ENCODE data around the gene AIG1. TPM values are rescaled to one million over a fixed set of nuclear protein-coding genes. Genes with fewer than 3 reads are reported as not detected.

The AIG1 gene
- total and polyA plus RNA-seq, 2 donors = 9.1 to 16.5 TPM

DNA sequence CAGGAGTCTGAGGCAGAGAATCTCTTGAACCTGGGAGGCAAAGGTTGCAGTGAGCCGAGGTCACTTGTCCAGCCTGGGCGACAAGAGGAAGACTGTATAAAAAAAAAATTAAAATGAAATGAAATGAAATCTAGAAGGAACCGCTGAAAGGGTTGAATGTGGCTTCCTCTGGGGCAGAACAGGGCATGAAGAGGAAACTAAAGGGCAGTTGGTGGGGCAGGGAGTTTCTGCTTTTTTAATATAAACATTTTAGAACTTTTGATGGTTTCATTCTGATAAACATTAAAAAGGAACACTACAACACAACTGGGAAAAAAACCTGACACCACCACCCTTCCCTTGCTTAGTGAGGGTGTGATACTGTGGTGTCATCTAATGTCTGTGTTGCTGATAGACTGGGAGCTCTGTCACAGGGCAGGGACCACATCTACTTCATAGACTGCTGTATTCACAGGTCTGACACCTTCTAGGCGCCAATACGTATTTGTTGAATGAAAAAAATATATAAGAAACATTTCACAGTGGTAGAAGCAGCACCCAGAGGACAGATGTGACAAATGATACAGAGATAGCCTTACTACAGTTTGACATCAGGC, 260.9 kb downstream of the AIG1 start:
- no peaks in the 10 kb centered on the region for H3K27me3 ChIP-seq (ENCODE audit: control insufficient read depth in 2 of 2, insufficient read depth in 1 of 2, low read length in 1 of 2)
- no peaks in the 10 kb centered on the region for H3K36me3 ChIP-seq (ENCODE audit: control insufficient read depth in 2 of 2, insufficient read depth in 2 of 2, low read length in 1 of 2)
- no peak overlapping the region for H3K27ac ChIP-seq (ENCODE audit: low read depth in 1 of 2, low read length in 1 of 2)
- no peaks in the 10 kb centered on the region for H3K9me3 ChIP-seq (ENCODE audit: control insufficient read depth in 2 of 2, insufficient read depth in 1 of 2, low read length in 1 of 2)
- WGBS = 78% methylated on average over 5 of the region's 5 CpGs
- DNase-seq (ENCODE audit: low read depth in 6 of 9, low spot score in 9 of 9) = no peak
- no peak overlapping the region for H3K4me3 ChIP-seq (ENCODE audit: low read length in 2 of 2)
- no peaks in the 10 kb centered on the region for H3K4me1 ChIP-seq (ENCODE audit: control insufficient read depth in 2 of 2, insufficient read depth in 2 of 2, low read length in 2 of 2)

DNA sequence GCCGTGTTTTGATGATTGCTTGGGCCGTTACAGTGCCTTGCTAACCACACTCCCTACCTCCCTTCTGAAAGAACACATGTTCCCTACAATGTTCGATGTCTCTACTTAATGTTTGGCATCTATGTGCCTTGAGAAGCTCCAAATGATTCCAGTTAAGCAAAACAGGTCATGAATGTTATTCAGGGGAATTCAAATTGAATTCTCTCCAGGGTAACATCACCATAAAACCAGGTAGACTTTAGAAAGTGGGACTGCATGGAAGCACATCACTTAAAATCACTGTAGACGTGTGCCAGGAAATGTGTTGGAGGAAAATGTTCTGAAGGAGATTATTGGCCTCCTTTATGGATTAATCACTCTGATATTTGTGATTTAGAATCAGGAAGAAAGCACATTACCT, 261.7 kb downstream of the AIG1 start:
- H3K4me3 ChIP-seq (ENCODE audit: low read length in 2 of 2) = no peak overlapping the region
- no peak for DNase-seq (ENCODE audit: low read depth in 6 of 9, low spot score in 9 of 9)
- no peaks in the 10 kb centered on the region for H3K27me3 ChIP-seq (ENCODE audit: control insufficient read depth in 2 of 2, insufficient read depth in 1 of 2, low read length in 1 of 2)
- H3K9me3 ChIP-seq (ENCODE audit: control insufficient read depth in 2 of 2, insufficient read depth in 1 of 2, low read length in 1 of 2) = no peaks in the 10 kb centered on the region
- H3K4me1 ChIP-seq (ENCODE audit: control insufficient read depth in 2 of 2, insufficient read depth in 2 of 2, low read length in 2 of 2) = no peaks in the 10 kb centered on the region
- 87% methylated on average over 4 of the region's 4 CpGs for WGBS
- no peaks in the 10 kb centered on the region for H3K36me3 ChIP-seq (ENCODE audit: control insufficient read depth in 2 of 2, insufficient read depth in 2 of 2, low read length in 1 of 2)
- H3K27ac ChIP-seq (ENCODE audit: low read depth in 1 of 2, low read length in 1 of 2) = no peak overlapping the region

- Histone ChIP-seq H3K9me3 (ENCODE audit: control insufficient read depth in 2 of 2, insufficient read depth in 1 of 2, low read length in 1 of 2) (no peaks in the 10 kb centered on the region), H3K4me1 (ENCODE audit: control insufficient read depth in 2 of 2, insufficient read depth in 2 of 2, low read length in 2 of 2) (no peaks in the 10 kb centered on the region), H3K4me3 (ENCODE audit: low read length in 2 of 2) (no peak overlapping the region), H3K36me3 (ENCODE audit: control insufficient read depth in 2 of 2, insufficient read depth in 2 of 2, low read length in 1 of 2) (no peaks in the 10 kb centered on the region), H3K27ac (ENCODE audit: low read depth in 1 of 2, low read length in 1 of 2) (no peak overlapping the region), H3K27me3 (ENCODE audit: control insufficient read depth in 2 of 2, insufficient read depth in 1 of 2, low read length in 1 of 2) (no peaks in the 10 kb centered on the region)
- WGBS = 66% methylated on average over 3 of the region's 3 CpGs
- no peak for DNase-seq (ENCODE audit: low read depth in 6 of 9, low spot score in 9 of 9)
Observed at GRCh38 chr6:143323729-143324470, 263.2 kb downstream of the AIG1 start.

DNA sequence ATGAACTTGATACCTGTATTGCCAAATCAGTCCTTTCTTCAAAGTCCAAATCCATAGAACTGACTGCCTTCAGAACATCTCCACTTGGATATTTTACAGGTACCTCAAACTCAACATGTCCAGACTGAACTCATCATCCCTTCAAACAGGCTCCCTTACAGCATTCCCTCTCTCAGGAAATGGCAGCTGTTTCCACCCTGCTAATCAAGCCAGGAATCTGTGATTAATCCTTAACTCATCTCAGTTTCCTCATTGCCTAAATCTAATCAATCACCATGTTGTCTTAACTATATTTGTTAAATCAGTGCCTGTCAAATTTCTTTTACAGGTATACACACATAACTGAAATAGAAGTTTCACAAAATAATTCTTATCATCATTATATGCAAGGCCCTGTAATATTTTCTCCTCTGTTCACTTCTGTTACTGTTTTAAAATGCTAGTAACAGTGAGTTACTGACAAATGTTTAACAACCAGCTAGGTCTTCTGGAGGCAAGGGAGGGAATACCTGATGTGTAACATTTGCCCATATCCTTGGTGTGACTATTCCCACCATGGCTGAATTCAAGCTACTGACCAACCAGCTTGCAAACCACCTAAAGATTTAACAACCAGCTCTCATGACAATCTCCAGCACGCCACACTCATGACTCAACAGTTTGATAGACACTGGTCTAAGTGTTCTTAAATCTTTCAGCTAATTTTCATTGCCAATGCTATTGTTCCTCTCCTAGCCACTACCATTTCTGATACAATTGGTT, 264.9 kb downstream of the AIG1 start:
- Histone ChIP-seq H3K27ac (ENCODE audit: low read depth in 1 of 2, low read length in 1 of 2) (no peak overlapping the region), H3K4me3 (ENCODE audit: low read length in 2 of 2) (no peak overlapping the region), H3K36me3 (ENCODE audit: control insufficient read depth in 2 of 2, insufficient read depth in 2 of 2, low read length in 1 of 2) (no peaks in the 10 kb centered on the region), H3K4me1 (ENCODE audit: control insufficient read depth in 2 of 2, insufficient read depth in 2 of 2, low read length in 2 of 2) (no peaks in the 10 kb centered on the region), H3K9me3 (ENCODE audit: control insufficient read depth in 2 of 2, insufficient read depth in 1 of 2, low read length in 1 of 2) (no peaks in the 10 kb centered on the region), H3K27me3 (ENCODE audit: control insufficient read depth in 2 of 2, insufficient read depth in 1 of 2, low read length in 1 of 2) (no peaks in the 10 kb centered on the region)
- DNase-seq (ENCODE audit: low read depth in 6 of 9, low spot score in 9 of 9) = no peak
- 88% methylated on average over 1 of the region's 1 CpG for WGBS

DNA sequence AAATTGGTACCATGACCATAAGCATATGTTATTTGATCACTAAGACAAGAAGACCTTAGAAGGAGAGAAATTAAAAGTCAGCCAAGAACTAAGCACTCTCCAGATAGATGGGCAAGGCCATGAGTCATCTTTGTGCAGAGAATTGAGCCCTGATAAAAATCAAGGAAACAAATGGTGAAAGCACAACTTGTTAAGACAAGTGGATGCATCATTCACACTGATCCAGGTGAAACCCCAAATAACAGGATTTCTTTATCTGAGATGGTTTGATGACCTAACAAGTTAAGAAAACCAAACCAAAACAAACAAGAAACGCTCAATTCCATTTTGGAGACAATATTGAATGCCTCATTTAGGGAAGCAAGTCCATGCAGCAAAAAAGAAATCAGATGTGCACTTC, 268.2 kb downstream of the AIG1 start:
- no peak for DNase-seq (ENCODE audit: low read depth in 6 of 9, low spot score in 9 of 9)
- Histone ChIP-seq H3K27me3 (ENCODE audit: control insufficient read depth in 2 of 2, insufficient read depth in 1 of 2, low read length in 1 of 2) (no peaks in the 10 kb centered on the region), H3K27ac (ENCODE audit: low read depth in 1 of 2, low read length in 1 of 2) (no peak overlapping the region), H3K36me3 (ENCODE audit: control insufficient read depth in 2 of 2, insufficient read depth in 2 of 2, low read length in 1 of 2) (no peaks in the 10 kb centered on the region), H3K4me1 (ENCODE audit: control insufficient read depth in 2 of 2, insufficient read depth in 2 of 2, low read length in 2 of 2) (no peaks in the 10 kb centered on the region), H3K4me3 (ENCODE audit: low read length in 2 of 2) (no peak overlapping the region), H3K9me3 (ENCODE audit: control insufficient read depth in 2 of 2, insufficient read depth in 1 of 2, low read length in 1 of 2) (no peaks in the 10 kb centered on the region)
- 96% methylated on average over 1 of the region's 1 CpG for WGBS

GRCh38 chr6:143329323-143329722, 268.6 kb downstream of the AIG1 start:
- H3K27me3 ChIP-seq (ENCODE audit: control insufficient read depth in 2 of 2, insufficient read depth in 1 of 2, low read length in 1 of 2) = no peaks in the 10 kb centered on the region
- WGBS = 95% methylated on average over 3 of the region's 3 CpGs
- H3K36me3 ChIP-seq (ENCODE audit: control insufficient read depth in 2 of 2, insufficient read depth in 2 of 2, low read length in 1 of 2) = no peaks in the 10 kb centered on the region
- H3K4me1 ChIP-seq (ENCODE audit: control insufficient read depth in 2 of 2, insufficient read depth in 2 of 2, low read length in 2 of 2) = no peaks in the 10 kb centered on the region
- H3K4me3 ChIP-seq (ENCODE audit: low read length in 2 of 2) = no peak overlapping the region
- H3K27ac ChIP-seq (ENCODE audit: low read depth in 1 of 2, low read length in 1 of 2) = no peak overlapping the region
- no peak for DNase-seq (ENCODE audit: low read depth in 6 of 9, low spot score in 9 of 9)
- H3K9me3 ChIP-seq (ENCODE audit: control insufficient read depth in 2 of 2, insufficient read depth in 1 of 2, low read length in 1 of 2) = no peaks in the 10 kb centered on the region

DNA sequence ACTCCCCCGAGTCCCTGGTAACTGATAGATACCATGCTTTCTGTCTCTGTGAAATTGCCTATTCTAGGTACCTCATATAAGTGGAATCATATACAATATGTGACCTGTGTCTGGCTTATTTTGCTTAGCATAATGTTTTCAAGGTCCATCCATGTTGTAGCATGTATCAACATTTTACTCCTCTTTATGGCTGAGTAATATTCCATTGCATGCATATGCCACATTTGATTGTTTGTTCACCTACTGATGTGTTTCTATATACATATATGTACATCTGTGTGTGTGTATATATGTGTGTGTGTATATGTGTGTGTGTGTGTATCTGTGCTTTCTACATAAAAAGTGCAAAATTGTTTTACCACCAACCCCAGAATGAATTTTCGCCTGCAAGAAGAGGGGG, 270.7 kb downstream of the AIG1 start:
- DNase-seq (ENCODE audit: low read depth in 6 of 9, low spot score in 9 of 9) = no peak
- 97% methylated on average over 2 of the region's 2 CpGs for WGBS
- H3K4me1 ChIP-seq (ENCODE audit: control insufficient read depth in 2 of 2, insufficient read depth in 2 of 2, low read length in 2 of 2) = no peaks in the 10 kb centered on the region
- no peak overlapping the region for H3K4me3 ChIP-seq (ENCODE audit: low read length in 2 of 2)
- no peaks in the 10 kb centered on the region for H3K27me3 ChIP-seq (ENCODE audit: control insufficient read depth in 2 of 2, insufficient read depth in 1 of 2, low read length in 1 of 2)
- H3K9me3 ChIP-seq (ENCODE audit: control insufficient read depth in 2 of 2, insufficient read depth in 1 of 2, low read length in 1 of 2) = no peaks in the 10 kb centered on the region
- no peak overlapping the region for H3K27ac ChIP-seq (ENCODE audit: low read depth in 1 of 2, low read length in 1 of 2)
- no peaks in the 10 kb centered on the region for H3K36me3 ChIP-seq (ENCODE audit: control insufficient read depth in 2 of 2, insufficient read depth in 2 of 2, low read length in 1 of 2)

GRCh38 chr6:143332153-143332845, 271.6 kb downstream of the AIG1 start:
- no peaks in the 10 kb centered on the region for H3K27me3 ChIP-seq (ENCODE audit: control insufficient read depth in 2 of 2, insufficient read depth in 1 of 2, low read length in 1 of 2)
- no peak overlapping the region for H3K27ac ChIP-seq (ENCODE audit: low read depth in 1 of 2, low read length in 1 of 2)
- no peaks in the 10 kb centered on the region for H3K36me3 ChIP-seq (ENCODE audit: control insufficient read depth in 2 of 2, insufficient read depth in 2 of 2, low read length in 1 of 2)
- no peaks in the 10 kb centered on the region for H3K4me1 ChIP-seq (ENCODE audit: control insufficient read depth in 2 of 2, insufficient read depth in 2 of 2, low read length in 2 of 2)
- no peaks in the 10 kb centered on the region for H3K9me3 ChIP-seq (ENCODE audit: control insufficient read depth in 2 of 2, insufficient read depth in 1 of 2, low read length in 1 of 2)
- H3K4me3 ChIP-seq (ENCODE audit: low read length in 2 of 2) = no peak overlapping the region
- no peak for DNase-seq (ENCODE audit: low read depth in 6 of 9, low spot score in 9 of 9)
- 99% methylated on average over 1 of the region's 1 CpG for WGBS

DNA sequence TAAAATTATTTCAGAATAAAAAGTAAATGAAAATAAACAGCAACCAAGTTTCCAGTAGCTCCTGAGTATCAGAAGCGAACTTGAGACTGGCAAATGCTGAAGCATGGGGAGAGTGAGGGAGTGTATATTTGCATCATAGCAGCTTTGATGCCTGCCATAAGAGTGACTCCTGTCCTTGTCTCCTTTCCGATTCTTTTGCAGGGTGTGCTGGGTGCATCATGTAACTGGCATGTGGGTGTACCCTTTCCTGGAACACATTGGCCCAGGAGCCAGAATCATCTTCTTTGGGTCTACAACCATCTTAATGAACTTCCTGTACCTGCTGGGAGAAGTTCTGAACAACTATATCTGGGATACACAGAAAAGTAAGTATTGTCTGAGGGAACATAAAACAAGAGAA, 272.4 kb downstream of the AIG1 start:
- Histone ChIP-seq H3K9me3 (ENCODE audit: control insufficient read depth in 2 of 2, insufficient read depth in 1 of 2, low read length in 1 of 2) (no peaks in the 10 kb centered on the region), H3K4me3 (ENCODE audit: low read length in 2 of 2) (no peak overlapping the region), H3K27me3 (ENCODE audit: control insufficient read depth in 2 of 2, insufficient read depth in 1 of 2, low read length in 1 of 2) (no peaks in the 10 kb centered on the region), H3K27ac (ENCODE audit: low read depth in 1 of 2, low read length in 1 of 2) (no peak overlapping the region), H3K36me3 (ENCODE audit: control insufficient read depth in 2 of 2, insufficient read depth in 2 of 2, low read length in 1 of 2) (no peaks in the 10 kb centered on the region), H3K4me1 (ENCODE audit: control insufficient read depth in 2 of 2, insufficient read depth in 2 of 2, low read length in 2 of 2) (no peaks in the 10 kb centered on the region)
- DNase-seq (ENCODE audit: low read depth in 6 of 9, low spot score in 9 of 9) = no peak
- 99% methylated on average over 2 of the region's 2 CpGs for whole genome bisulfite sequencing
